A673 (cell line): ENCODE results near the gene ZNF519.

Source experiments
- CTCF ChIP-seq: fragments of 300-800, 200-600 bp; sonication (generic); conservative IDR thresholded peaks from 2 replicates; pipeline ENCODE4 v1.5.1; 2017; ENCODE audit warnings: low read depth, mild to moderate bottlenecking, antibody characterized with exemption, low read length, moderate library complexity, mixed read lengths
- EZH2 ChIP-seq: fragments of 200-600 bp; sonication (generic); IDR thresholded peaks from 2 replicates; pipeline ENCODE4 v1.6.1; 2017; ENCODE audit warnings: borderline replicate concordance, low read depth, mild to moderate bottlenecking, mixed read lengths, antibody characterized with exemption, low read length; ENCODE audit not compliant: poor library complexity, severe bottlenecking

GRCh38 chr18:14085770-14086457 lies 46.3 kb downstream of the ZNF519 start:
- no peak for TF ChIP-seq CTCF
- TF ChIP-seq EZH2: no peak
